ENCODE results near the gene NDRG3. TPM values are rescaled to one million over a fixed set of nuclear protein-coding genes. Genes with fewer than 3 reads are reported as not detected.

The NDRG3 gene
- total and polyA plus RNA-seq, 2 of the 4 experiments (the other 2 are of a cell fraction): 24.8 to 34.2 TPM

- no peak overlapping the region for H3K27ac ChIP-seq (ENCODE audit: insufficient read depth, low read length)
- no peaks in the 10 kb centered on the region for H4K20me1 ChIP-seq (ENCODE audit: insufficient read depth, low read length)
- no TSS peak for BruUV-seq (replicated peaks)
- dilution Hi-C loops (cut with HindIII; ENCODE audit: low sequenced_read_pairs, unreplicated experiment) (no loop called here), intact Hi-C loops (cut with micrococcal nuclease) (no loop called here), in situ Hi-C loops (cut with MboI; ENCODE audit: low sequenced_read_pairs) (loop anchor here (25.0 kb wide), 1 partner anchor 112 kb away; no protein-coding TSS in a partner anchor)
- H2AFZ ChIP-seq (replicated peaks; ENCODE audit: low read length, poor library complexity): no peak overlapping the region
- ChIA-PET CTCF (no interaction called here), POLR2A (ENCODE audit: unreplicated experiment) (no interaction called here)
- no peak overlapping the region for H2AK9ac ChIP-seq (replicated peaks; ENCODE audit: low read depth, low read length, poor library complexity)
- no peak overlapping the region for H4K8ac ChIP-seq (ENCODE audit: low read depth in 2 of 2, low read length in 2 of 2)
- H3K9ac ChIP-seq (ENCODE audit: low read depth, low read length): no peak overlapping the region
- no peak overlapping the region for H3K4ac ChIP-seq (ENCODE audit: low read depth, low read length)
- H3K4me2 ChIP-seq (ENCODE audit: low read depth, low read length): no peak overlapping the region
- H2BK20ac ChIP-seq (ENCODE audit: low read depth, low read length): no peak overlapping the region
- H3K14ac ChIP-seq (replicated peaks; ENCODE audit: low read depth, low read length): no peak overlapping the region
- no peak for DNase-seq
- H3K36me3 ChIP-seq (ENCODE audit: control insufficient read depth, insufficient read depth, low read length): peaks cover under 1% of the 10 kb centered on the region; the same call in 1 of the 2 replicates
- no peak overlapping the region for H3K18ac ChIP-seq (ENCODE audit: low read depth, low read length)
- no peaks in the 10 kb centered on the region for H3K27me3 ChIP-seq (ENCODE audit: control insufficient read depth, insufficient read depth, low read length)
- H3K56ac ChIP-seq (ENCODE audit: extremely low read depth, insufficient read depth, low read length): no peak overlapping the region
- H4K5ac ChIP-seq (ENCODE audit: low read depth, low read length): no peak overlapping the region
- no peaks in the 10 kb centered on the region for H3K79me1 ChIP-seq (ENCODE audit: low read depth in 1 of 2, low read length in 2 of 2)
- no peak overlapping the region for H2BK15ac ChIP-seq (ENCODE audit: low read depth, low read length)
- no peak overlapping the region for H2BK120ac ChIP-seq (ENCODE audit: low read depth, low read length)
- TF ChIP-seq MXI1 (IDR thresholded peaks at IDR 0.05; ENCODE audit: borderline replicate concordance, low read depth, low read length) (no peak), MAFK (IDR thresholded peaks at IDR 0.05; ENCODE audit: low read depth, low read length) (no peak), RCOR1 (IDR thresholded peaks at IDR 0.05; ENCODE audit: insufficient replicate concordance, low read length) (no peak), RFX5 (IDR thresholded peaks at IDR 0.05; ENCODE audit: low read depth, low read length) (no peak), USF2 (IDR thresholded peaks at IDR 0.05; ENCODE audit: low read depth, low read length) (no peak), NFE2L2 (IDR thresholded peaks at IDR 0.05; ENCODE audit: low read depth, low read length) (no peak)
- TF ChIP-seq, protein P1, sequence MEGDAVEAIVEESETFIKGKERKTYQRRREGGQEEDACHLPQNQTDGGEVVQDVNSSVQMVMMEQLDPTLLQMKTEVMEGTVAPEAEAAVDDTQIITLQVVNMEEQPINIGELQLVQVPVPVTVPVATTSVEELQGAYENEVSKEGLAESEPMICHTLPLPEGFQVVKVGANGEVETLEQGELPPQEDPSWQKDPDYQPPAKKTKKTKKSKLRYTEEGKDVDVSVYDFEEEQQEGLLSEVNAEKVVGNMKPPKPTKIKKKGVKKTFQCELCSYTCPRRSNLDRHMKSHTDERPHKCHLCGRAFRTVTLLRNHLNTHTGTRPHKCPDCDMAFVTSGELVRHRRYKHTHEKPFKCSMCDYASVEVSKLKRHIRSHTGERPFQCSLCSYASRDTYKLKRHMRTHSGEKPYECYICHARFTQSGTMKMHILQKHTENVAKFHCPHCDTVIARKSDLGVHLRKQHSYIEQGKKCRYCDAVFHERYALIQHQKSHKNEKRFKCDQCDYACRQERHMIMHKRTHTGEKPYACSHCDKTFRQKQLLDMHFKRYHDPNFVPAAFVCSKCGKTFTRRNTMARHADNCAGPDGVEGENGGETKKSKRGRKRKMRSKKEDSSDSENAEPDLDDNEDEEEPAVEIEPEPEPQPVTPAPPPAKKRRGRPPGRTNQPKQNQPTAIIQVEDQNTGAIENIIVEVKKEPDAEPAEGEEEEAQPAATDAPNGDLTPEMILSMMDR (conservative IDR thresholded peaks at IDR 0.05; ENCODE audit: low read depth, low read length): no peak
- TF ChIP-seq, protein P2, sequence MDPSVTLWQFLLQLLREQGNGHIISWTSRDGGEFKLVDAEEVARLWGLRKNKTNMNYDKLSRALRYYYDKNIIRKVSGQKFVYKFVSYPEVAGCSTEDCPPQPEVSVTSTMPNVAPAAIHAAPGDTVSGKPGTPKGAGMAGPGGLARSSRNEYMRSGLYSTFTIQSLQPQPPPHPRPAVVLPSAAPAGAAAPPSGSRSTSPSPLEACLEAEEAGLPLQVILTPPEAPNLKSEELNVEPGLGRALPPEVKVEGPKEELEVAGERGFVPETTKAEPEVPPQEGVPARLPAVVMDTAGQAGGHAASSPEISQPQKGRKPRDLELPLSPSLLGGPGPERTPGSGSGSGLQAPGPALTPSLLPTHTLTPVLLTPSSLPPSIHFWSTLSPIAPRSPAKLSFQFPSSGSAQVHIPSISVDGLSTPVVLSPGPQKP (IDR thresholded peaks at IDR 0.05; ENCODE audit: borderline replicate concordance, low read depth, low read length): no peak
- no peak overlapping the region for H4K91ac ChIP-seq (ENCODE audit: insufficient read depth, low read depth, low read length)
- 83% methylated on average over 2 of the region's 3 CpGs; no CpG with 5 or more reads in 1 of the 2 experiments for WGBS, 2 experiments (ENCODE audit: extremely low coverage in 2 of 2, insufficient read length in 1 of 2)
- H3K9me3 ChIP-seq (ENCODE audit: control insufficient read depth, insufficient read depth, low read length): no peaks in the 10 kb centered on the region
- no peak overlapping the region for H3K4me3 ChIP-seq (ENCODE audit: insufficient read depth, low read depth, low read length)
- no peak overlapping the region for H3K23ac ChIP-seq (ENCODE audit: low read depth, low read length)
- H3K9me1 ChIP-seq (ENCODE audit: insufficient read depth, low read length): no peaks in the 10 kb centered on the region; the same call in 1 of the 2 replicates
- no peak for ATAC-seq (ENCODE audit: low read depth)
- no peaks in the 10 kb centered on the region for H3K4me1 ChIP-seq (ENCODE audit: control insufficient read depth, insufficient read depth, low read length)
- H2BK5ac ChIP-seq (ENCODE audit: low read depth, low read length, poor library complexity, severe bottlenecking): no peak overlapping the region
- H2AK5ac ChIP-seq (ENCODE audit: low read depth, low read length): no peak overlapping the region
These were observed 45.5 kb downstream of the NDRG3 start for GRCh38 chr20:36700438-36700837.
